ENCODE results near the gene JSRP1. TPM values are rescaled to one million over a fixed set of nuclear protein-coding genes. Genes with fewer than 3 reads are reported as not detected.

The JSRP1 gene
- total and polyA plus RNA-seq, 2 experiments from 2014 or later: 0.30 to 0.93 TPM

- Histone ChIP-seq H3K27ac (no peak overlapping the region), H3K36me3 (replicated peaks; ENCODE audit: insufficient read depth, low read depth) (no peaks in the 10 kb centered on the region), H4K20me1 (ENCODE audit: insufficient read depth, poor library complexity, severe bottlenecking) (no peaks in the 10 kb centered on the region), H3K9me2 (replicated peaks; ENCODE audit: insufficient read depth) (no peaks in the 10 kb centered on the region), H3K27me3 (no peaks in the 10 kb centered on the region), H3K79me2 (no peaks in the 10 kb centered on the region), H3K4me1 (ENCODE audit: insufficient read depth) (peaks cover 18% of the 10 kb centered on the region), H3K4me2 (no peak overlapping the region), H3K9me3 (ENCODE audit: low read depth) (no peaks in the 10 kb centered on the region), H2AFZ (no peak overlapping the region), H3K4me3 (no peak overlapping the region)
- 97% methylated on average over 43 of the region's 43 CpGs for WGBS (ENCODE audit: low lambda C conversion rate, missing lambda C conversion rate)
- no peak for DNase-seq (ENCODE audit: low spot score)
- no peak for TF ChIP-seq CTCF (IDR thresholded peaks at IDR 0.05; ENCODE audit: poor library complexity)
- no peak for TF ChIP-seq EZH2 (IDR thresholded peaks at IDR 0.05; ENCODE audit: borderline replicate concordance)
- no peak for TF ChIP-seq EZH2phosphoT487 (IDR thresholded peaks at IDR 0.05; ENCODE audit: low read depth, severe bottlenecking, unreplicated experiment)
Observed at GRCh38 chr19:2216361-2217225, 39.6 kb downstream of the JSRP1 start.

- 92% methylated on average over 31 of the region's 31 CpGs for WGBS (ENCODE audit: low lambda C conversion rate, missing lambda C conversion rate)
- H3K4me2 ChIP-seq: no peak overlapping the region
- H3K27ac ChIP-seq: no peak overlapping the region
- no peaks in the 10 kb centered on the region for H3K27me3 ChIP-seq
- H3K4me1 ChIP-seq (ENCODE audit: insufficient read depth): peaks cover 18% of the 10 kb centered on the region
- no peak for DNase-seq (ENCODE audit: low spot score)
- H3K36me3 ChIP-seq (replicated peaks; ENCODE audit: insufficient read depth, low read depth): no peaks in the 10 kb centered on the region
- no peak overlapping the region for H3K4me3 ChIP-seq
- no peaks in the 10 kb centered on the region for H3K9me3 ChIP-seq (ENCODE audit: low read depth)
- TF ChIP-seq EZH2 (IDR thresholded peaks at IDR 0.05; ENCODE audit: borderline replicate concordance) (no peak), CTCF (IDR thresholded peaks at IDR 0.05; ENCODE audit: poor library complexity) (no peak), EZH2phosphoT487 (IDR thresholded peaks at IDR 0.05; ENCODE audit: low read depth, severe bottlenecking, unreplicated experiment) (no peak)
- H3K9me2 ChIP-seq (replicated peaks; ENCODE audit: insufficient read depth): no peaks in the 10 kb centered on the region
- H4K20me1 ChIP-seq (ENCODE audit: insufficient read depth, poor library complexity, severe bottlenecking): no peaks in the 10 kb centered on the region
- H2AFZ ChIP-seq: no peak overlapping the region
- H3K79me2 ChIP-seq: no peaks in the 10 kb centered on the region
Observed at GRCh38 chr19:2215281-2215751, 40.9 kb downstream of the JSRP1 start.

GRCh38 chr19:2214251-2214650 lies 42.0 kb downstream of the JSRP1 start:
- peaks cover 18% of the 10 kb centered on the region for H3K4me1 ChIP-seq (ENCODE audit: insufficient read depth)
- no peaks in the 10 kb centered on the region for H3K9me3 ChIP-seq (ENCODE audit: low read depth)
- no peak overlapping the region for H3K4me3 ChIP-seq
- no peaks in the 10 kb centered on the region for H4K20me1 ChIP-seq (ENCODE audit: insufficient read depth, poor library complexity, severe bottlenecking)
- TF ChIP-seq EZH2phosphoT487 (IDR thresholded peaks at IDR 0.05; ENCODE audit: low read depth, severe bottlenecking, unreplicated experiment) (no peak), EZH2 (IDR thresholded peaks at IDR 0.05; ENCODE audit: borderline replicate concordance) (no peak), CTCF (IDR thresholded peaks at IDR 0.05; ENCODE audit: poor library complexity) (no peak)
- DNase-seq (ENCODE audit: low spot score): no peak
- no peaks in the 10 kb centered on the region for H3K9me2 ChIP-seq (replicated peaks; ENCODE audit: insufficient read depth)
- 96% methylated on average over 17 of the region's 17 CpGs for WGBS (ENCODE audit: low lambda C conversion rate, missing lambda C conversion rate)
- H3K27me3 ChIP-seq: no peaks in the 10 kb centered on the region
- H3K27ac ChIP-seq: peak overlapping the region; percentile 92
- no peaks in the 10 kb centered on the region for H3K36me3 ChIP-seq (replicated peaks; ENCODE audit: insufficient read depth, low read depth)
- no peak overlapping the region for H2AFZ ChIP-seq
- no peaks in the 10 kb centered on the region for H3K79me2 ChIP-seq
- H3K4me2 ChIP-seq: no peak overlapping the region

All from hepatocyte (in vitro differentiated cells).